ENCODE results near the gene FCHO1.

Gene FCHO1

GRCh38 chr19:17721111-17721628 lies 30.1 kb upstream of the FCHO1 start:
- peak overlapping the region; percentile 73 for H3K4me3 ChIP-seq (ENCODE audit: low read depth, low read length)
- TF ChIP-seq POLR2A (IDR thresholded peaks at IDR 0.05; ENCODE audit: extremely low read depth, insufficient read length): no peak
- TF ChIP-seq MAX (IDR thresholded peaks at IDR 0.05; ENCODE audit: low read depth, low read length): no peak
- no peak for TF ChIP-seq CTCF (IDR thresholded peaks at IDR 0.05; ENCODE audit: low read depth, low read length)
- TF ChIP-seq MYC (IDR thresholded peaks at IDR 0.05; ENCODE audit: low read depth, low read length): no peak
- DNase-seq (ENCODE audit: low read depth): no peak

GRCh38 chr19:17721821-17722220 lies 29.5 kb upstream of the FCHO1 start:
- H3K4me3 ChIP-seq (ENCODE audit: low read depth, low read length): peak overlapping the region; percentile 73
- peak; percentile 90 for DNase-seq (ENCODE audit: low read depth)
- TF ChIP-seq MAX (IDR thresholded peaks at IDR 0.05; ENCODE audit: low read depth, low read length) (peak; percentile 56; the same call in 1 of the 2 replicates), CTCF (IDR thresholded peaks at IDR 0.05; ENCODE audit: low read depth, low read length) (no peak), MYC (IDR thresholded peaks at IDR 0.05; ENCODE audit: low read depth, low read length) (no peak), POLR2A (IDR thresholded peaks at IDR 0.05; ENCODE audit: extremely low read depth, insufficient read length) (no peak)

- TF ChIP-seq POLR2A (IDR thresholded peaks at IDR 0.05; ENCODE audit: extremely low read depth, insufficient read length): no peak
- no peak for TF ChIP-seq CTCF (IDR thresholded peaks at IDR 0.05; ENCODE audit: low read depth, low read length)
- no peak for TF ChIP-seq MYC (IDR thresholded peaks at IDR 0.05; ENCODE audit: low read depth, low read length)
- no peak for TF ChIP-seq MAX (IDR thresholded peaks at IDR 0.05; ENCODE audit: low read depth, low read length)
- no peak for DNase-seq (ENCODE audit: low read depth)
- no peak overlapping the region for H3K4me3 ChIP-seq (ENCODE audit: low read depth, low read length)
These were observed 28.5 kb upstream of the FCHO1 start for GRCh38 chr19:17722655-17723240.

- H3K4me3 ChIP-seq (ENCODE audit: low read depth, low read length): no peak overlapping the region
- no peak for TF ChIP-seq POLR2A (IDR thresholded peaks at IDR 0.05; ENCODE audit: extremely low read depth, insufficient read length)
- TF ChIP-seq CTCF (IDR thresholded peaks at IDR 0.05; ENCODE audit: low read depth, low read length): no peak
- TF ChIP-seq MYC (IDR thresholded peaks at IDR 0.05; ENCODE audit: low read depth, low read length): no peak
- no peak for TF ChIP-seq MAX (IDR thresholded peaks at IDR 0.05; ENCODE audit: low read depth, low read length)
- DNase-seq (ENCODE audit: low read depth): no peak
These were observed 26.6 kb upstream of the FCHO1 start for GRCh38 chr19:17724655-17725054.

GRCh38 chr19:17725422-17726078 lies 25.7 kb upstream of the FCHO1 start:
- TF ChIP-seq POLR2A (IDR thresholded peaks at IDR 0.05; ENCODE audit: extremely low read depth, insufficient read length): no peak
- TF ChIP-seq CTCF (IDR thresholded peaks at IDR 0.05; ENCODE audit: low read depth, low read length): peak; percentile 42
- DNase-seq (ENCODE audit: low read depth): no peak
- H3K4me3 ChIP-seq (ENCODE audit: low read depth, low read length): no peak overlapping the region
